ENCODE data around the gene MYH15.

- TF ChIP-seq POLR2A (IDR thresholded peaks at IDR 0.05; ENCODE audit: low read length) (no peak), GATA1 (IDR thresholded peaks at IDR 0.05; ENCODE audit: low read depth, low read length) (no peak)
Observed at GRCh38 chr3:108495717-108496116, 14.7 kb downstream of the MYH15 start.
